Activated CD8-positive, alpha-beta memory T cell treated with anti-CD3 and anti-CD28 coated beads, Interleukin-2, amount 50 U/mL, for 1 hour (primary cell): Measurements from ENCODE around the gene DGKI.

Experiments used
- DNase-seq: peaks from one replicate; pipeline ENCODE4 v3.0.0-alpha.2; 2020; ENCODE audit errors: extremely low read depth

Gene DGKI

DNA sequence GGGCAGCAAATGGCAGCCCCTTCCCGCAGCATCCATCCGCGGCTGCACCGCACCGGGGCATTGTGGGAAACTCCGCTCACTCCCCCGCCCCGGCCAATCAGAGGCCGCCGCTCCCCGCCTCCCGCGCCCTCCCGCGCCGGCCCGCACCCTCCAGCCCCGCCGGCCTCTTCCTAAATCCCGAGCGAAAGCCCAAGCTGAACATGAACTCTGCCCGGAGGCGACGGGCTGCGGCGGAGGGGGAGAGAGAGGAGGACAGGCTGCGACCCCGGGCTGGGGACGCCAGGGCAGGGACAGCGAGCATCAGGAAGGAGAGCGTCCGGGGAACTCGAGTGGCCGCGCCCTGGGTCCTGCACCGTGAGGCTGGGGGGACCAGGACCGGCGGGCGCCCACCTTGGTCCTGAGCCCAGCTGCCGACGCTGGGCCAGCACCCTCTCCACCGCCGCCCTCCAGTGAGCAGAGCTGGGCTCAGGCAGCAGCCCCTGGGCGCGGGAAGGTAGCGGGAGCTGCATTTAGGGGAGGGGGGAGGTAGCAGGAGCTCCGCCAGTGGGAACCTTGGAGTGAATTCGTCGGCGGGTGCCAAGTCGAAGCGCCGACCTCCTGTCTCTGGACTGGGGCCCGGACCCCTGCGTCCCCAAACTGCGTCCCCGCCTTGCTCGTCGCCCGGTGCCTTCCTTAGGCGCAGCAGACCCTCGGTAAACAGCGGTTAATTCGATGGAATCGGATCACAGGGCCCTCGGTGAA, at the start of gene DGKI:
Gene DGKI, minus strand, starts transcription at position 148 of the 741 bp plus-strand sequence.
- DNase-seq, result no peak

DNA sequence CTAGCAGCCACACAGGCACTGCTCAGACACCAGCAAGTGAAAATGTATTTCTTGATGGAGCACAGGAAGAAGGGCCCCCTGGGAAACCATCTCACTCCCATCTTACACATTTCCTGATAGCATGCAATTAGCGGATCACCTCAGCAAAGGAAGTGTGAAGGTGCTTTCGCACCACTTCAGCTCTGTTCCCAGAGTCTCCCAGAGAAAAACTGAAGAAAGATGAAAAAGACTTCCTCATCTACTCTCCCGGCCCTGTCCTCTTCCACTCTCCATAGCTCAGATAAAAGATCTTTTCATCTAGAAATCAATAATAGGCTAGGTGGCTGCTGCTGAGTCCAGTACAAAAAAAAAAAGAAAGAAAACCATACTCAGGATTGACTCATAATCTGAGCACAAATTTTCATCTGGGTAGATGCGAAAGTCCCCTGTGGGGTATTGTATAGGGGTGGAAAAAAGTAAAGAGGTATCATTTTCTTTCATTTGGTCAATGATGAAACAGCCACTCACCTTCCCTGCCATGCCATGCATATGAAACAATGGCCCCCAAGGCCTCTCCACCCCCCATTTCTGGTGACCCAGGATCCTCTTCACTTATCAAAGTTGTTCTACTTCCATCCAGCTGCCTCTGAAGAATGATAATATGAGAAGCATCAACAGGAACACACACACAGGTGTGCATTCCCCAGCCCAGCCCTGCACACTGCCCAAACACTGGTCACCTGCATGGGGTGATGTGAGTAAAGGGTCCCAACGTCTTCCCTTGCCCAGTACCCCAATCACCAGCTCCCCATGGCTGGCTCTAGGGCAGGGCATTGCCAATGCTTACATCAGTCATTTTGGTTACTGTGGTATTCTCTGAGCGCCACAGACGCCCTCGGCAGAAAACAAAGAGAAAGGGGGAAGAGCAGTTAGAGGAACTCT, 48.8 kb upstream of the DGKI start:
- DNase-seq, result no peak

DNA sequence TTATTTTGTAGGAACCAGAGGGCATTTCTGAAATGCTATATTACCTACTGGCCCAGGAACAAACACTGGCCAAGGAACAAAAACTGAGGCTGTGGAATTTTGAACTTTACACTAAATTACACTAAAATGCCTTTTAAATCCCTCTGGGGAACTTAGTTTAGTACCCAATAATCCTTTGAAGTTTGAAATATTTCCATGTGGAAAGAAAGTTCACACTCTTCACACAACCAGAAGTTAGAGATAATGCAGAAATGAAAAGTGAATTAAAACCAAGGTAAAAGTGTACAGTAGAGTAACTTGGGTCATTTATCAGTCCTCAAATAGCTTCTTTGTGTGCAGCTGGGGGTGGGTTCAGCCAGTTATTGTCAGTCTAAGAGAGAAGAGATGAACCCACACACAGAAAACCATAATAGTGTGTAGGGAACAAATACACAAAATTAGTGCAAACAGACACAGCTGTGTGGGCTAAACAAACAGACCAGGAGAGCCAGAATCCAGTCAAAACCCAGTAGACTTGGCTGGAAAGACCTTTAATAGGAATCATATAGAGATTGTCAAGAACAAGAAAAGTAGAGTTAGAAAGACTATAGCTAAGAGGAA, 46.5 kb upstream of the DGKI start:
- DNase-seq, result no peak

DNA sequence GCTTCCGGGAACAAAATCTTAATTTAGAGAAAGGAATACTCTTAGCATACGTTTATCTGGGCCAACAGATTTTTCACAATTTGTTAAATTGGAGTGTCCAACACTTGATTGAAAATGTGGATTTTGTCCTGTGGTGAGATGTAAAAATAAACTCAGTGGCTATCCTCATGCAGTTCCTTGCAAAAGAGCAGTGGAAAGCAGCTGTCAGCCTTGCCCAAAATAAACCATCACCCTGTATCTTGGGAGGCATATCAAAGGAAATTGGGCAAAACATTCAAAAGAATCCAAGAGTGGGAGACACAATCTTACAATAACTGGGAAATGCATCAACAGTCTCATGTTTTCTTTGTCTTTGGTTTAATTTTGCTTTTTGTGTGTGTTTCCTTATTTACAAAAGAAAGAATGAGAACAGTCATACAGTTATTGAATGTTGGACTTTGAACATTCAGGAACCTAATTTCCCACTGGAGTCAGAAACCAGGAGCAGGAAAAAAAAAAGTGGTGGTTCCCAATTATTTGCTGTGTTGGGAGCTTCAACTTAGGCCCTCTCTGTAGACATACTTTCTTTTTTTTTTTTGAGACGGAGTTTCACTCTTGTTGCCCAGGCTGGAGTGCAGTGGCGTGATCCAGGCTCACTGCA, 44.4 kb upstream of the DGKI start:
- DNase-seq, result no peak

DNA sequence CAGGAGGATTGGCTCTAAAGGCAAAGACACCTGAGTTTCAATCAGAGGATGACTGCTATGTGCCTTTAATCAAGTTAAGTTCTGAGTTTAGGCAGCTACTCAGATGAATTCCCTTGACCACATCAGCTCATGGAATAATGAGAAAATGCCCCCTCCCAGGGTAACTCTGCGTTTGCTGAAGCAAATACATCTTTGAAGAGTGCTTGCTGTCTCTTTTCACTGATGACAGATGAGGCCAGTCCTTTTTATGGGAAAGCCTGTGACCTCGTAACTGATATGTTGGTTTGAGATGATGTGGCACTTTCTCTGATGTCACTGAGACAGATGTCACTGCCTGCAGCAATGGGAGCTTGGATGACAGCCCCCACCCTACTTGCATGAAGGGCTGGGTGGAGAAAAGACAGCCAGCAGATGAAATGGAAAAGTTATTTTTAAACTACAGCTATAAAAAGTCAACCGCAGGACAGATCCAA, 43.7 kb upstream of the DGKI start:
- no peak for DNase-seq

DNA sequence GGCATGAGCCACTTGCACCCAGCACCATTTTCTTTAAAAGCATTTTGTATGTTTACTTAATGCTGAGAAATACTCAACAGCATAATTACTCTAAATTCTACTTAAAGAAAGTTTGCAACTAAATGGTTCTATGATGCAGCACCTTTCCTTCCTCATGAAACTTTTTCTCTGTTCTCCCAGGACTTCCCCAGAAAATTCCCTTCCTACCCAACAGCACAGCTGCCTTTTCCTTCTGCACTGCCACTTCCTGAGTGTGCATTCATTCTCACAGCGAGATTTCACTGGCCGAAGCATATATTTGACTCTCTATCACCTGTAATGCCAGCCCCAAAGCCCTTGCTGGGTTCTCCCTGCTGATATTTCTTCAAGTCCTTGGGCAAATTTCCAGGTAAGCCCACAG, 41.5 kb upstream of the DGKI start:
- no peak for DNase-seq

DNA sequence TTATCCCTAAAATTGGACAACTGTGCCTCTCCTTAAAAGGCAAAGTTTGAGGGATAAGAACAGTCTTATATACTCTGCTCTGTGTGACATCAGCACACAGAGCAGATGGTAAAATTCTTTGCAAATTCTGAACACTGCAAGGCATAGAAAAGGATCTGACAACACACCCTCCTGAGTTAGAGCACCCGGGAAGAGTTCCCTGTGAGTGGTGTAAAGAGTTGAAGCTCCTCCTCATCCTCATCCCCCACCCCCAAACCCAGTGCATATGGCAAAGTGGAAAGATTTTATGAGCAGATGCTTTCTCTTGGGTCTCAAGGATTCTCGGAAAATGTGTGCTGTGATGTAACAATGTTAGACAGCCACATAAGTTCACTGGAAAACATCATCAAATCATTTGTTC, 40.0 kb upstream of the DGKI start:
- DNase-seq, result no peak

DNA sequence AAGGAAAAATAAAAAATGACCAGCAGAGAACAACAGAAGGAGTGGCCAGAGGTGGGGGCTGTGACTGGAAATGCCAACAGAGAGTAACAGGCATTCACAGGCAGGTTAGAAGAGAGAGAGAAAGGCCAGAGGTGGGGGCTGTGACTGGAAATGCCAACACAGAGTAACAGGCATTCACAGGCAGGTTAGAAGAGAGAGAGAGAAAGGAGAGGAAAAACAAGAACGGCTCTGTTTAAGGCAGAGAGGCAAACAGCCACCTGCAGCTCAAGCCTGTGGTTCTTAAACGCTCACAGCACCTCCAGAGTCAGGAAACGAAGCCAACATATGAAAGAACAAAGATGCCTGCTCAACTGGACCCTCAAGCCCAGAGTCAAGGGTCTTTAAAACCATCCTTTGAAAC, 39.5 kb upstream of the DGKI start:
- no peak for DNase-seq

DNA sequence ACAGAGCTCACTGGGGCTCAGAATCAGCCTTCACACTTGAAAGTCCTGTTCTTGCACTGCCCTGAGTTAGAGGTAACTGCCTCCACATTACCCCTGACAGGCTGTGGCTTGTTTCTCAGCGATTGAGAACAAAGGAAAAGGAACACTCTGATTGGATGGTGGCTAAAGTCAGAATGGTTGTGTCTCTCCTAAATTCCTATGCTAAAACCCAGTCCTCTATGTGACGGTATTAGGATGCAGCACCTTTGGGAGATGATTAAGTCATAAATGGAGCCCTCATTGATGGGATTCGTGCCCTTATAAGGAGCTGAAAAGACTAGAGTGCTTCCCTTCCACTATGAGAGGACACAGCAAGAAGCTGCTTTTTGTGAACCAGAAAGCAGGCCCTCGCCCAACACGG, 38.9 kb upstream of the DGKI start:
- no peak for DNase-seq

DNA sequence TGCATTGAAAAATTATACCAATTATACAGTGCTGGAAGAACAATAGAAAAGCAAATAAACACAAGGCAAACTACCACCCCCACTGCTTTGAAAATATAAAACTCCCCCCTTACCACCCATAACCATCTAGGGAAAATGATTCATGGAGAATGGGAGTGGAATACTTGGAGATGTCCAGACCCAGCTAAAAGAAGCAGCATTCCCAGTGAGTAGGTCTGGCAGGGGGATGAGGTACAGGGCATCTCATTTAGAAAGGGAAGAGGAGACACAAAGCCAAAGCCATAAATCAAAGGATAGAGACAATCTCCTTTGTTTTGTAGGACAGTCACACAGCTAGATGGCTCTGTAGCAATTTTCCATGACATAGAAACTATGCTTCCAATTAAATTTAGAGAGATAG, 36.0 kb upstream of the DGKI start:
- DNase-seq, result no peak

DNA sequence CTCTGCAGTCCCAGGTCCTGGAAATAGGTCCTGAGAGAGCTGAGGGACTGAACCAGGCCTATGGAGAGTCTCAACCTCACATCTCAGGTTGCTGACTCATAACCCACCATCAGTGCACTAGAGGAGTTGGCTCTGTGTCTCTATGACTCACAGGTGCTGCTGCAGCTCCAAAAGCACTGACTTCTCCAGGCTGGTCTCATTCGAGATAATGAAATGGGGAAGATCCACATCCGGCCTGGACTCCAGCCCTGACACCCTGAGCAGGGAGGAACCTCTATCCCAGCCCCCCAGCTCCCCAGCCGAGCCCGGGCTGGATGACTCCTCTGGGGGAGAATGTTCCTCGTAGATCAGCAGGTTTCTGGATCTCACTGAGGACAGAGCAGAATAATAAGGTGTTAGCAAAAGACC, 35.5 kb upstream of the DGKI start:
- DNase-seq, result no peak

DNA sequence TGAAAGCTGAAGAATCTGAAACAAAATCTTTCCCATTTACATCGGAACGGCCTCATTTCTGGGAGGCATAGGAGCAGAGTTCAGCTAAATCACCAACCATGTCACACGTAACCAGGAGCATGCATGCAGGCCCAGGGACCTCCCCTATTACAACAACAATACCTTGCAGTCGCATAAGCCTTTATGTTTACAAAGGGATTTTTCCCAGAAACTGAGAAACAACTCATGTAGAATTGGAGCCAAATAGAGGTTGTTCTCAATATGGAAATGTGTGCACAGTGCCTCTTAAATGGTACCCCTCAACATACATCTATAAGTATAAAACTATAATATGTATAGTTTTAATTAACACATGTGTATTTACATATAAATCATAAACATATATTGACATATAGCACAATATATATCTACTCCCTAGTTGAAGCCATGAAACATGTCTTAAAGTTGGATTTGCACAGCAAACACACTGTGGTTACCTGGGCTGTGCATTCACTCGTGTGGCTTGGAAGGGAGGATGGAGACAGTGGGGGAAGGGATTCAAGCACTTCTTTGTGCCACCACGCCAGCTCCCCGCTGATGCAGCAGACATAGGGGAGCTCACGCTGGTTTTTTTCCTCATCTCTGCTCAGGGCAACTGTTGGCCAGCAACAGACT, 35.0 kb upstream of the DGKI start:
- no peak for DNase-seq

DNA sequence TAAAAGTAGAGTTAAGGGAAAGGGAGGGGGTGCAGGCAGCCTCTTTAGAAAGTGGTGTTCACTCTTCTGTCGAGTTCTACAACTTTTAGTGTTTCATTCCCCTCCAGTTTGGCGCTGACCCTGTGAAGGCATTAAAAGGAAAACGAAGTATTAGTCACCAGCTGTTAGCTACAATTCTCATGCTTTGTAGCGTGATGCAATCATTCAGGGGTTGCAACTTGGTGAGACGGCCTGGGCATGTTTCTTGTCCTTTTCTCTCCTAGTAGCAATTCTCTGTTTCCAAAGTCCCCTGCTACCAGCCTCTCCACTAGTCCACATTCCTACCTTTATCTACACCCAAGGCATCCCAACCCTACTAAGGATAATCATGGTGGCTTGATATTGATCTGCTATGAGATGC, 33.7 kb upstream of the DGKI start:
- no peak for DNase-seq

DNA sequence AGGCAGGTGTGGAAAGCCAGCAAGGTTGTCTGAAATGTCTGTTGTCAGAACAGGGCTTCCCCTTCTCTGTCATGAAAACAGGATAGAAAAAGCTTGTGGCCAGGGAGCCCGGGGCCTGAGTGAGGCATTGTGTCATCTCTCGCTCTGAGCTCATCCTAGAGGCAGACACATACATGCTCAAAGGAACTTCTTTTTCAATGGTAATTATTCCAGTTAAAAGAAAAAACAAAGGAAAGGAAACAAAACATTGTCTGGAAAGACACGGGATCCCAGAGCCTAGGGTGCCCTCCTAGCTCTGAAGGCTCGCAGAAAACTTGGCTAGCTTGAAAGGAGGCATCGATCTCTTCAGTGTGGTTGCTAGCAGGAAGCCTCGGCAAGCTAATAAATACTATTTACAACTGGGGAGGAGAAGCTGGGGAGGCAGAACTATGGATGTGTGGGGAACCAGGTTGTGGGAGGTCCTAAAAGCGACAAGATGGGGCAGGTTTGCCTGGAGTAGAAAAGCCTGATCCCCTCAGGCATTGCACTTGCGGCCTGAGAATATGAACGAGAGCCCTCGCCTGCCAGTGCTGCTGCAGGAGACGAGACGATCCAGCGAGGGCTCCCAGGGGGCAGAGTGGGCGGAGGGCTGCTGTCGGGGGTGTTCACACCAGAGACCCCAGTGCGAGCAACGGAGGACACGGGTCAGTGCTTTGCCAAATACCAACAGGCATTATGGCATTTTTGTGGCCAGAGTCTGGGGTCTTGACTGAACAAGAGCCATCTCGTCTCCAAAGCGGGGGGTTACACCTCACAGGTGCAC, 32.8 kb upstream of the DGKI start:
- no peak for DNase-seq

DNA sequence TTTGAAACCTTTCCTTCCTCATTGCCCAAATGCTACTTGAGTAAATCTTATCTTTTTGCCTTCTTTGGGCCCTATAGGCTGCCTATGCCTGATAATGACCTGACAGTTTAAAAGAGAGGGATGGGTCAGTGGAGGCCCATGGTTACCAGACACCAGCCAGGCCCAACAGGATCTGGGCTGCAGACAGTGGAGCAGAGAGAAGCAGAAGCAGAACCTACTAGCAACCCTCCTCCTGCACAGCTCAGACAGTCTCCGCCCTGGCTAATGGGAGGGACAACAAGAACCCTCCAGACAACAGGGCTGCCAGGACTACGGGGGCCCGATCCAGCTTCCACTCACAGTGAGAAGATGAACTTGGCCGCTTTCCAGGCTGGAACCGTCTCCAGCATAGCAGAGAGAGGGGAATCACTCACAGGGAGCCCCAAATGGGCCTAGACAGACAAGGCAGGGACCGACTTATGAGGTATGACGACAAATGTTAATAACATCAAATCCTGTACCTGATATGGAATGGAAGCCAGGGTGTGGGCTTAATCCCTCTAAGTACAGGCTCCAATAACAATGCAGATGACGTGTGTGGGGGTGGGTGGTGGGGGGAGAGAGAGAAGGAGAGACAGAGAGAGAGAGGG, 31.7 kb upstream of the DGKI start:
- no peak for DNase-seq

DNA sequence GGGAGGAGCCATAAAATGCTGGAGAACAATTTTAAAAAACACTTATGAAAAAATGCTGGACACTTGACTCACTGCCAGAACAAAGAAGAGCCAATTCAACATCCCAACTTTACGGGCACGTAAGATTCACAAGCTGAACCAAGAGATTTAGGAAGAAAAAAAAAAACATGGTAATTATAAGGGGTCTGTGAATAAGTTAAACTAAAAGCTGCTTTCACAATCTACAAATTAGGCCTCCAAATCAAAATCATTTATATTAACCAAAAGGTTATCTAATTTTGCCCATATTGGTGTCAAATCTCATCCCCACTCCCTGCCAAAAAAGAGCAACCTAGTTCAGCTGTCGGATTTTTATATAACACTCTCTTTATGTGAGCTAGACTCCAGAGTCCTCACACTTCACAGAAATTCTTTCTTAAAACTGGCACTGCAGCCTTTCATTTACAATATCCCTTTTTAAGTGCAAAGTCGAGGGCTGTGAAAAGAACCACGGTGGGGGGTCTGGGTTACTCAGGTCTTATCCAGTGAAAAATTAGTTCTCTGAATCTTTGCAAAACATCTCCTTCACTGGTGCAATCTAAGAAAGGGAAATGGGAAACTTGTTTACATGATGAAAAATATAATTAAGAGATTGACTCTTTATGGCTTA, 30.4 kb upstream of the DGKI start:
- DNase-seq, result no peak

DNA sequence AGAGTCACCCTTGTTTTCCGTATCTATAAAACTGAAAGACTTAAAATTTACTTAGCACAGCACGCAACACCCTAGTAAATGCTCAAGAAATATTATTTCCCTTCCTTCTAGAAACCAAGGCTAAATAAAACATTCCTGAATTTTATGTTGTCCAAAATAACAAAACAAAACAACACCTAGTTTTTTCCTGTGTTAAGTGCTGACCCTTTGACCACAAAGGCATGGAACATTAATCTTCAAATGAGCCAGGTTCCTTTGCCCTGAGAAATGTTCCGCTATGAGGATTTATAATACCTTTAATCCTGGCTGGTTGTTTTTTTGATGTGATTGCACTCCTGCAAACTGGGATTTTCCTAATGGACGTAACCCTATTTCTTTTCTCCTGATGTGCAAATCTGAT, 29.0 kb upstream of the DGKI start:
- DNase-seq, result no peak

DNA sequence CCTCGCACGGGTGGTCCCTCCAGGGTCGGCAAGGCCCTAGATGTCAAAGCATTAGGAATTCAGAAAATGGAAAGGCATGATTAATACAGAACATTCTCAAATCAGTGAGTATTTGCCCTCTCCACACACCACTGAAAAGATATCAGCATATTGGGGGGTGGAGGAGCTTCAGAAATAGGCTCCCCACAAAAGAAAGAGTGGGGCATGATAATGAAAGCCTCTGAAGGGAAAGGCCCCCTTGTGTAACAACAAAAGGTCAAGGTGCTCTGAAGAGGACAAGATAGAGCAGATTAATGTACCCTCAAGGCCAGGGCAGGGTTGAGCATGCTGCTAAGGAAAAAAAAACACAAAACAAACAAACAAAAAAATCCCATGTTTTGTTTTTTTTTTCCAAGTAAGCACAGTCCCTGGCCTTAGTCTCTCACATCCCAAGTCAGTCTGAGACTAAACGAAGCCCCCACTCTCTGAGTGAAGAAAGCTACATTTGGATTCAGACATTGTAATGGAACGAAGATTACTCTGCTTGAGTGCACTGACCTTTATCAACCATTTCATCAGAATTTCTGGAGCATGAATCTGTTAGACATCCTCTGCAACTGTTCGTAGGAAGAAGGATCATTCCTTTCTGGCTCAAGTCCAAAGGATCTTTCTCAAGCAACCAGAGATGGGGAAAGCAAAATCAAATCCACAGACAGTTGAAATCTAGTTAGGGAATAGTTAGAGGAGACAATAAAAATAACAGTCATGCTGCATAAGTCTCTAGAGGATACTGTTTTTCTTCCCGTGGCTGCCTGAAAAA, 27.4 kb upstream of the DGKI start:
- DNase-seq, result no peak

DNA sequence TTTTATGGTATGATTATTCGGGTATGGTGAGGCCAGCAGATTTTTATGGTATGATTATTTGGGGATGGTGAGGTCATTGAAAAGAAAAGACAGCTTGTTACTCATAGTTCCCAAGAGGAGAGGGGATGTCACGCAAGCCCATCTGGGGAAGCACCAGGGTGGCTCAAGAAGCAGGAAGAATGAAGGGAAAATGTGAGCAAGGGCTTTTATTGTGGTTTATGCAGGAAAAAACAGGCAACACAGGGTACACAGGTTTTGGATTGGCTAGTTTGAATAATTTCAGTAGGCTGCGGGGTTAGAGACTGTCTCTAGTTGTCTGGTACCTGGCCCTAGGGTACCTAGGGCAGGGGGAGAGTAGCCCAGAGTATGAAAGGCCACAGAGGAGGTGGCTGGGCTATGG, 26.8 kb upstream of the DGKI start:
- DNase-seq, result no peak
